ENCODE results near the gene SLC39A10. TPM values are rescaled to one million over a fixed set of nuclear protein-coding genes. Genes with fewer than 3 reads are reported as not detected.
A peak's percentile ranks its signal among the peaks of the same experiment; 100 is the strongest.

Gene SLC39A10
- total and polyA plus RNA-seq, 2 of the 4 experiments (the other 2 are of a cell fraction), result 17.6 to 64.7 TPM

- no peak overlapping the region for H4K5ac ChIP-seq (ENCODE audit: low read depth, low read length)
- no CpG with 5 or more reads among the region's 4 CpGs for WGBS, 2 experiments (ENCODE audit: extremely low coverage in 2 of 2, insufficient read length in 1 of 2)
- H2AK5ac ChIP-seq (ENCODE audit: low read depth, low read length), result no peak overlapping the region
- DNase-seq (peak; percentile 27), ATAC-seq (ENCODE audit: low read depth) (no peak; the same call in 1 of the 2 replicates)
- no peak overlapping the region for H2BK5ac ChIP-seq (ENCODE audit: low read depth, low read length, poor library complexity, severe bottlenecking)
- no peak overlapping the region for H2BK120ac ChIP-seq (ENCODE audit: low read depth, low read length)
- no peak overlapping the region for H3K14ac ChIP-seq (replicated peaks; ENCODE audit: low read depth, low read length)
- H3K27me3 ChIP-seq (ENCODE audit: control insufficient read depth, insufficient read depth, low read length), result no peaks in the 10 kb centered on the region
- no peak overlapping the region for H3K9ac ChIP-seq (ENCODE audit: low read depth, low read length)
- H3K36me3 ChIP-seq (ENCODE audit: control insufficient read depth, insufficient read depth, low read length), result 0 out of 2 replicates have a peak, but pooled peaks cover 2% of the 10 kb centered on the region
- no peaks in the 10 kb centered on the region for H3K9me3 ChIP-seq (ENCODE audit: control insufficient read depth, insufficient read depth, low read length)
- H2BK20ac ChIP-seq (ENCODE audit: low read depth, low read length), result no peak overlapping the region
- no peak overlapping the region for H3K18ac ChIP-seq (ENCODE audit: low read depth, low read length)
- dilution Hi-C loops (cut with HindIII; ENCODE audit: low sequenced_read_pairs, unreplicated experiment) (no loop called here), in situ Hi-C loops (cut with MboI; ENCODE audit: low sequenced_read_pairs) (loop anchor here (5.0 to 25.0 kb wide), 3 partner anchors 266 to 666 kb away; no protein-coding TSS in a partner anchor), intact Hi-C loops (cut with micrococcal nuclease) (no loop called here)
- no peaks in the 10 kb centered on the region for H4K20me1 ChIP-seq (ENCODE audit: insufficient read depth, low read length)
- no peak overlapping the region for H3K27ac ChIP-seq (ENCODE audit: insufficient read depth, low read length)
- H3K79me1 ChIP-seq (ENCODE audit: low read depth in 1 of 2, low read length in 2 of 2), result peaks cover 13 to 45% of the 10 kb centered on the region in 2 experiments; a peak in 3 of 4 replicates
- CTCF ChIA-PET, result interaction anchor here (0.6 kb wide), 1 partner anchor 177 kb away, joined by 5 read pairs; no protein-coding TSS in a partner anchor
- no peak overlapping the region for H3K23ac ChIP-seq (ENCODE audit: low read depth, low read length)
- H4K91ac ChIP-seq (ENCODE audit: insufficient read depth, low read depth, low read length), result no peak overlapping the region
- no peak overlapping the region for H3K56ac ChIP-seq (ENCODE audit: extremely low read depth, insufficient read depth, low read length)
- BruUV-seq (replicated peaks), result no TSS peak
- H3K4me2 ChIP-seq (ENCODE audit: low read depth, low read length), result no peak overlapping the region
- H2BK15ac ChIP-seq (ENCODE audit: low read depth, low read length), result no peak overlapping the region
- H3K4me1 ChIP-seq (ENCODE audit: control insufficient read depth, insufficient read depth, low read length), result peaks cover 9% of the 10 kb centered on the region
- no peak overlapping the region for H2AK9ac ChIP-seq (replicated peaks; ENCODE audit: low read depth, low read length, poor library complexity)
- no peak overlapping the region for H3K4ac ChIP-seq (ENCODE audit: low read depth, low read length)
- H4K8ac ChIP-seq (ENCODE audit: low read depth in 2 of 2, low read length in 2 of 2), result no peak overlapping the region
- no peak overlapping the region for H2AFZ ChIP-seq (replicated peaks; ENCODE audit: low read length, poor library complexity)
- no peak for TF ChIP-seq RCOR1 (IDR thresholded peaks at IDR 0.05; ENCODE audit: insufficient replicate concordance, low read length)
- no peak for TF ChIP-seq MAZ (IDR thresholded peaks at IDR 0.05; ENCODE audit: borderline replicate concordance, low read depth, low read length)
- no peak for TF ChIP-seq RAD21 (IDR thresholded peaks at IDR 0.05; ENCODE audit: low read length)
- TF ChIP-seq CTCF (conservative IDR thresholded peaks at IDR 0.05; ENCODE audit: low read depth, low read length), result no peak
- no peak for TF ChIP-seq ELK1 (IDR thresholded peaks at IDR 0.05; ENCODE audit: borderline replicate concordance, low read depth, low read length)
- no peak for TF ChIP-seq RFX5 (IDR thresholded peaks at IDR 0.05; ENCODE audit: low read depth, low read length)
- no peak for TF ChIP-seq MXI1 (IDR thresholded peaks at IDR 0.05; ENCODE audit: borderline replicate concordance, low read depth, low read length)
- no peak for TF ChIP-seq MAFK (IDR thresholded peaks at IDR 0.05; ENCODE audit: low read depth, low read length)
- no peak for TF ChIP-seq FOS (IDR thresholded peaks at IDR 0.05; ENCODE audit: low read depth, low read length)
- no peak for TF ChIP-seq CHD1 (IDR thresholded peaks at IDR 0.05; ENCODE audit: low read depth, low read length)
- no peak for TF ChIP-seq NFE2L2 (IDR thresholded peaks at IDR 0.05; ENCODE audit: low read depth, low read length)
- no peak for TF ChIP-seq USF2 (IDR thresholded peaks at IDR 0.05; ENCODE audit: low read depth, low read length)
- TF ChIP-seq SMC3 (IDR thresholded peaks at IDR 0.05; ENCODE audit: low read depth, low read length), result no peak
- POLR2A ChIA-PET (ENCODE audit: unreplicated experiment), result no interaction called here
- no peak overlapping the region for H3K4me3 ChIP-seq (ENCODE audit: insufficient read depth, low read depth, low read length)
- no peaks in the 10 kb centered on the region for H3K9me1 ChIP-seq (ENCODE audit: insufficient read depth, low read length)
Observed at GRCh38 chr2:195671563-195671962, 14.5 kb downstream of the SLC39A10 start.

Measured in IMR-90 (cell line).